ENCODE results near the gene NBPF3. TPM values are rescaled to one million over a fixed set of nuclear protein-coding genes. Genes with fewer than 3 reads are reported as not detected.

Gene NBPF3, protein sequence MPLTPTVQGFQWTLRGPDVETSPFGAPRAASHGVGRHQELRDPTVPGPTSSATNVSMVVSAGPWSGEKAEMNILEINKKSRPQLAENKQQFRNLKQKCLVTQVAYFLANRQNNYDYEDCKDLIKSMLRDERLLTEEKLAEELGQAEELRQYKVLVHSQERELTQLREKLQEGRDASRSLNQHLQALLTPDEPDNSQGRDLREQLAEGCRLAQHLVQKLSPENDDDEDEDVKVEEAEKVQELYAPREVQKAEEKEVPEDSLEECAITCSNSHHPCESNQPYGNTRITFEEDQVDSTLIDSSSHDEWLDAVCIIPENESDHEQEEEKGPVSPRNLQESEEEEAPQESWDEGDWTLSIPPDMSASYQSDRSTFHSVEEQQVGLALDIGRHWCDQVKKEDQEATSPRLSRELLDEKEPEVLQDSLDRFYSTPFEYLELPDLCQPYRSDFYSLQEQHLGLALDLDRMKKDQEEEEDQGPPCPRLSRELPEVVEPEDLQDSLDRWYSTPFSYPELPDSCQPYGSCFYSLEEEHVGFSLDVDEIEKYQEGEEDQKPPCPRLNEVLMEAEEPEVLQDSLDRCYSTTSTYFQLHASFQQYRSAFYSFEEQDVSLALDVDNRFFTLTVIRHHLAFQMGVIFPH
- 12.4 and 24.6 TPM in 2 replicates for total RNA-seq

DNA sequence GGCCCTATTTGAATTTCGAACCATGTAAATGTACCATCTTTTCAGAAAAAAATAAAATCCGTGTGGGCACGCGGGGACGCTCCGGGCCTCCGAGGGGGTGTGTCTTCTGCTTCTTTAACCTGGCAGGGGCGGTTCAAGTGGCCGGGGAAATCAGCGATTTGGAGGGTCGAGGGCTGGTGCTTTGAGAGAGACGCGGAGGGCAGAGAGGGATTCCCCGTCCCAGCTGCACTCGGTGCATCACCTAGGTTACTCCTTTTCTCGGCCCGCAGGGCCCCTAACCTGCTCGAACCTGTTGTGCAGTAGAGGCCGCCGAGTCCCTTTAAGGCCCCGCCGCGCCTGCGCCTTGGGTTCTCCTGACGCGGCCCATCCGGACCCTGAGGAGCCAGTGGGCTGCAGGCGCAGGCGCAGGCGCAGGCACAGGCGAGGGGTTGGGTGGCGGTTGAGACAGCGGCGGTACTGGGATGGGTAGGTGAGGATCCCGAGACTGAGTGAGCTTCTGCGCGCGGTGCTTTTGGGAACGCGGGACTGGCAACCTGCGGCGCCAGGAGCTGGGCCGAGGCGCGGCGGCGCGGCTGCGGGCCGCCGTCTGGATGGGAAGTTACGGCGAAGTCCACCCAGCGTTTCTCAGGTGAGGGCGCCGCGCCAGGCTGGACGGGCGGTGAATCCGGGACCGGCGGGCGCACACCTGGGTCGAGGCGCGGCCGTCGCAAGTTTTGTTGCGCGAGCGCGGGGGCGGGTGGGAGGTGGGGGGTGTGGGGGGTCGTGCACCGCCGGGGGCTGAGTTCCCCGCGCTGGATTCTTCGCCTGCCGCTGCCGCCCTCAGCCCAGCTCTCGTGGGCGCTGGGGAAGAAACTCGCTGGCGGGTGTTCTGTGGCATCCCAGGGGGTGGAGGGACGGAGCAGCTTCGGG, at the start of gene NBPF3:
Gene NBPF3, plus strand, starts transcription at position 417 of the 909 bp plus-strand sequence. CDS start 4,950 bp downstream, outside the sequence.
- H3K4me1 ChIP-seq (ENCODE audit: insufficient read depth, low read length) = peaks cover 7% of the 10 kb centered on the region
- H3K36me3 ChIP-seq (ENCODE audit: insufficient read depth, low read length) = no peaks in the 10 kb centered on the region
- peak within 1 kb of the TSS; percentile 97 for H2AFZ ChIP-seq (ENCODE audit: low read length)
- peak within 1 kb of the TSS; percentile 91 for H3K4me3 ChIP-seq (ENCODE audit: insufficient read depth, low read length)
- peak within 1 kb of the TSS; percentile 92 for H3K4me2 ChIP-seq (ENCODE audit: insufficient read depth, low read length)
- peaks cover 9% of the 10 kb centered on the region for H3K27me3 ChIP-seq (ENCODE audit: insufficient read depth, low read length)
- DNase-seq (ENCODE audit: insufficient read length, low spot score, missing footprints) = peak; percentile 96
- TF ChIP-seq, protein P1, sequence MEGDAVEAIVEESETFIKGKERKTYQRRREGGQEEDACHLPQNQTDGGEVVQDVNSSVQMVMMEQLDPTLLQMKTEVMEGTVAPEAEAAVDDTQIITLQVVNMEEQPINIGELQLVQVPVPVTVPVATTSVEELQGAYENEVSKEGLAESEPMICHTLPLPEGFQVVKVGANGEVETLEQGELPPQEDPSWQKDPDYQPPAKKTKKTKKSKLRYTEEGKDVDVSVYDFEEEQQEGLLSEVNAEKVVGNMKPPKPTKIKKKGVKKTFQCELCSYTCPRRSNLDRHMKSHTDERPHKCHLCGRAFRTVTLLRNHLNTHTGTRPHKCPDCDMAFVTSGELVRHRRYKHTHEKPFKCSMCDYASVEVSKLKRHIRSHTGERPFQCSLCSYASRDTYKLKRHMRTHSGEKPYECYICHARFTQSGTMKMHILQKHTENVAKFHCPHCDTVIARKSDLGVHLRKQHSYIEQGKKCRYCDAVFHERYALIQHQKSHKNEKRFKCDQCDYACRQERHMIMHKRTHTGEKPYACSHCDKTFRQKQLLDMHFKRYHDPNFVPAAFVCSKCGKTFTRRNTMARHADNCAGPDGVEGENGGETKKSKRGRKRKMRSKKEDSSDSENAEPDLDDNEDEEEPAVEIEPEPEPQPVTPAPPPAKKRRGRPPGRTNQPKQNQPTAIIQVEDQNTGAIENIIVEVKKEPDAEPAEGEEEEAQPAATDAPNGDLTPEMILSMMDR (IDR thresholded peaks at IDR 0.05; ENCODE audit: extremely low read depth, low read depth, low read length) = no peak
- peaks cover 17% of the 10 kb centered on the region for H3K79me2 ChIP-seq (ENCODE audit: insufficient read depth, low read length)
- H4K20me1 ChIP-seq (ENCODE audit: insufficient read depth, low read length) = no peaks in the 10 kb centered on the region
- peak within 1 kb of the TSS; percentile 41 for H3K27ac ChIP-seq (ENCODE audit: low read depth, low read length)
- H3K9me3 ChIP-seq (ENCODE audit: low read depth, low read length) = no peaks in the 10 kb centered on the region

DNA sequence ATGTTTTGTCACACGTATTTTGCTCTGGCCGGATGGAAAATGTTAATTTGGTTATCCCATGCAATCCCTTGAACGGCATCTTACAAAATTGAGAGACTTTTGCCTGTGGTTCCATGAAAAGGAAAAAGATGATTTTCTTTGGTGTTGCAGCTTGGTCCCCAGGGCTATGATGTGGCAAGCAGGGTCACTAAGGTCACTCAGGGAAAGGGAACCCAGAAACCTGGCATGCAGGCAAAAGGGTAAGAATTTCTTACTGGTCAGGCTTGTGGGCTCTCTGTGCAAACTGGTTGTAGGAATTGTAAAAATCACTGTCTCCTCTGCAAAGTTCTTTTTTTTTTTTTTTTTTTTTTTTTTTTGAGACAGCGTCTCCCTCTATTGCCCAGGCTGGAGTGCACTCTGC, 48.4 kb upstream of the NBPF3 start:
- H3K79me2 ChIP-seq (ENCODE audit: insufficient read depth, low read length) = no peaks in the 10 kb centered on the region
- H3K4me2 ChIP-seq (ENCODE audit: insufficient read depth, low read length) = no peak overlapping the region
- H3K27me3 ChIP-seq (ENCODE audit: insufficient read depth, low read length) = peaks cover 8% of the 10 kb centered on the region
- no peaks in the 10 kb centered on the region for H3K4me1 ChIP-seq (ENCODE audit: insufficient read depth, low read length)
- no peaks in the 10 kb centered on the region for H4K20me1 ChIP-seq (ENCODE audit: insufficient read depth, low read length)
- no peak overlapping the region for H3K4me3 ChIP-seq (ENCODE audit: insufficient read depth, low read length)
- no peak for DNase-seq (ENCODE audit: insufficient read length, low spot score, missing footprints)
- TF ChIP-seq, protein P1 (IDR thresholded peaks at IDR 0.05; ENCODE audit: extremely low read depth, low read depth, low read length) = no peak
- H2AFZ ChIP-seq (ENCODE audit: low read length) = no peak overlapping the region
- H3K36me3 ChIP-seq (ENCODE audit: insufficient read depth, low read length) = no peaks in the 10 kb centered on the region
- no peak overlapping the region for H3K27ac ChIP-seq (ENCODE audit: low read depth, low read length)
- H3K9me3 ChIP-seq (ENCODE audit: low read depth, low read length) = no peaks in the 10 kb centered on the region

DNA sequence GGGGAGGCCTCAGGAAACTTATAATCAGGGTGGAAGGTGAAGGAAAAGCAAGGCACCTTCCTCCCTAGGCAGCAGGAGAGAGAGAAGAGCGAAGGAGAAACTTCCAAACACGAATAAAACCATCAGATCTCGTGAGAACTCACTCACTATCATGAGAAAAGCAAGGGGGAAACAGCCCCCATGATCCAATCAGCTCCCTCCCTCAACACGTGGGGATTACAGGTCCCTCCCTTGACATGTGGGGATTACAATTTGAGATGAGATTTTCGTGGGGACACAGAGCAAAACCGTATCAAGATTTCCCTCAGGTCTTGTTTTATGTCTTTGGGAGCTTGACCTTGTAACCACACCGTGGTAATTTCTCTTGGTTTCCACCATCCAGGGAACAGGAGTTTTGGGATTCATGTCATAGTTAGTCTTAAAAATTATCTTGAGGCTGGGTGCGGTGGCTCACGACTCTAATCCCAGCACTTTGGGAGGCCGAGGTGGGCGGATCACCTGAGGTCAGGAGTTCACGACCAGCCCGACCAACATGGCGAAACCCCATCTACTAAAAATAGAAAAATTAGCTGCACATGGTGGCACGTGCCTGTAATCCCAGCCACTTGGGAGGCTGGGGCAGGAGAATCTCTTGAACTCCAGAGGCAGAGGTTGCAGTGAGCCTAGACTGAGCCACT, 47.2 kb upstream of the NBPF3 start:
- H3K79me2 ChIP-seq (ENCODE audit: insufficient read depth, low read length) = no peaks in the 10 kb centered on the region
- no peak overlapping the region for H3K27ac ChIP-seq (ENCODE audit: low read depth, low read length)
- no peak overlapping the region for H3K4me2 ChIP-seq (ENCODE audit: insufficient read depth, low read length)
- H3K4me1 ChIP-seq (ENCODE audit: insufficient read depth, low read length) = no peaks in the 10 kb centered on the region
- no peaks in the 10 kb centered on the region for H3K9me3 ChIP-seq (ENCODE audit: low read depth, low read length)
- no peaks in the 10 kb centered on the region for H4K20me1 ChIP-seq (ENCODE audit: insufficient read depth, low read length)
- no peak for DNase-seq (ENCODE audit: insufficient read length, low spot score, missing footprints)
- H3K4me3 ChIP-seq (ENCODE audit: insufficient read depth, low read length) = no peak overlapping the region
- no peaks in the 10 kb centered on the region for H3K36me3 ChIP-seq (ENCODE audit: insufficient read depth, low read length)
- peaks cover 8% of the 10 kb centered on the region for H3K27me3 ChIP-seq (ENCODE audit: insufficient read depth, low read length)
- no peak overlapping the region for H2AFZ ChIP-seq (ENCODE audit: low read length)
- TF ChIP-seq, protein P1 (IDR thresholded peaks at IDR 0.05; ENCODE audit: extremely low read depth, low read depth, low read length) = no peak

Measured in osteoblast (primary cell).